GM18861 (cell line): ENCODE measurements around the gene MYO10.
"Not testable (repeated sequence)": the region's sequence is repeated elsewhere in the genome, so short reads cannot be mapped to it uniquely, and the experiment has no call there.

ENCODE experiments used
- ATAC-seq: cut with Tn5 transposase; IDR thresholded peaks from one replicate; pipeline ENCODE4 v1.9.1; 2021; ENCODE audit not compliant: unreplicated experiment

The MYO10 gene

GRCh38 chr5:16679863-16680262 is 256.2 kb downstream of the MYO10 start:
- no peak for ATAC-seq

- no peak for ATAC-seq
Observed at GRCh38 chr5:16679190-16679589, 256.9 kb downstream of the MYO10 start.

- no peak for ATAC-seq
Observed at GRCh38 chr5:16675806-16676205, 260.3 kb downstream of the MYO10 start.

- ATAC-seq, result no peak
Observed at GRCh38 chr5:16674750-16675149, 261.3 kb downstream of the MYO10 start.

- no peak for ATAC-seq
Observed at GRCh38 chr5:16673241-16674201, 262.6 kb downstream of the MYO10 start.

- no peak for ATAC-seq
Observed at GRCh38 chr5:16671208-16671607, 264.9 kb downstream of the MYO10 start.

- no peak for ATAC-seq
Observed at GRCh38 chr5:16669776-16670175, 266.3 kb downstream of the MYO10 start.

GRCh38 chr5:16668631-16669030 is 267.5 kb downstream of the MYO10 start:
- ATAC-seq, result no peak

- ATAC-seq, result no peak
Observed at GRCh38 chr5:16668194-16668593, 267.9 kb downstream of the MYO10 start.

GRCh38 chr5:16666883-16667398 is 269.1 kb downstream of the MYO10 start:
- ATAC-seq, result no peak

- ATAC-seq, result no peak
Observed at GRCh38 chr5:16666130-16666882, 269.8 kb downstream of the MYO10 start.

GRCh38 chr5:16665601-16666000 is 270.5 kb downstream of the MYO10 start:
- no peak for ATAC-seq

- no peak for ATAC-seq
Observed at GRCh38 chr5:16664368-16664767, 271.7 kb downstream of the MYO10 start.

- no peak for ATAC-seq
Observed at GRCh38 chr5:16663840-16664239, 272.2 kb downstream of the MYO10 start.

- no peak for ATAC-seq
Observed at GRCh38 chr5:16661713-16662112, 274.4 kb downstream of the MYO10 start.

GRCh38 chr5:16660982-16661381 is 275.1 kb downstream of the MYO10 start:
- ATAC-seq, result no peak

GRCh38 chr5:16659536-16659935 is 276.6 kb downstream of the MYO10 start:
- ATAC-seq, result no peak

GRCh38 chr5:16656561-16657191 is 279.4 kb downstream of the MYO10 start:
- no peak for ATAC-seq

- ATAC-seq, result no peak
Observed at GRCh38 chr5:16654647-16655334, 281.3 kb downstream of the MYO10 start.

- ATAC-seq, result not testable (repeated sequence)
Observed at GRCh38 chr5:16648739-16649138, 287.3 kb downstream of the MYO10 start.
